Measurements from ENCODE around the gene PEX11G.

GRCh38 chr19:7492142-7492541 lies 3.3 kb upstream of the PEX11G start:
- TF ChIP-seq CTCF (IDR thresholded peaks at IDR 0.05; ENCODE audit: insufficient read depth, low read length, poor library complexity, severe bottlenecking) (no peak), EZH2phosphoT487 (conservative IDR thresholded peaks at IDR 0.05; ENCODE audit: low read length) (no peak)

All from SU-DHL-6 (cell line).